IMR-90 (cell line): Measurements from ENCODE around the gene RB1. TPM values are rescaled to one million over a fixed set of nuclear protein-coding genes. Genes with fewer than 3 reads are reported as not detected.

Experiments used
- ATAC-seq: fragments of 200-7000 bp; cut with Tn5 transposase; 2 replicates; pipeline ENCODE4 v1.9.1; 2020; ENCODE audit warnings: low read depth, mild to moderate bottlenecking, moderate library complexity
- BruUV-seq: library from RNA; stranded (reverse); fragments of 400-500 nt; replicated peaks from 2 replicates; lab custom pipeline; 2021; lab: Mats Ljungman, UMichigan
- CTCF ChIA-PET: fragments of 300-600 bp; formaldehyde crosslinking; extraction: SDS; loops from one replicate; lab custom pipeline; 2021; ENCODE audit warnings: antibody characterized with exemption; lab: Yijun Ruan, JAX
- POLR2A ChIA-PET: fragments of 300-600 bp; sonication (Branson Sonifier 250); formaldehyde crosslinking; loops from one replicate; lab custom pipeline; 2022; ENCODE audit warnings: antibody characterized with exemption; ENCODE audit not compliant: unreplicated experiment; lab: Charles Lee
- DNase-seq: peaks from one replicate; pipeline ENCODE4 v3.0.0; 2013
- H2AFZ ChIP-seq: replicated peaks from 2 replicates; pipeline ENCODE3; 2013; ENCODE audit warnings: low read length, mild to moderate bottlenecking; ENCODE audit not compliant: poor library complexity
- H2AK5ac ChIP-seq: 2 replicates; pipeline ENCODE4 v1.6.1; 2013; ENCODE audit warnings: low read depth, low read length, inconsistent platforms
- H2AK9ac ChIP-seq: replicated peaks from 2 replicates; pipeline ENCODE3; 2013; ENCODE audit warnings: mild to moderate bottlenecking, low read depth, low read length, moderate library complexity; ENCODE audit not compliant: poor library complexity
- H2BK120ac ChIP-seq: 2 replicates; pipeline ENCODE4 v1.6.1; 2013; ENCODE audit warnings: low read depth, low read length, inconsistent platforms
- H2BK15ac ChIP-seq: 3 replicates; pipeline ENCODE4 v1.6.1; 2013; ENCODE audit warnings: low read depth, low read length, inconsistent platforms
- H2BK20ac ChIP-seq: 2 replicates; pipeline ENCODE4 v1.6.1; 2013; ENCODE audit warnings: low read depth, mild to moderate bottlenecking, inconsistent platforms, low read length, moderate library complexity
- H2BK5ac ChIP-seq: 2 replicates; pipeline ENCODE4 v1.6.1; 2013; ENCODE audit warnings: mild to moderate bottlenecking, low read depth, low read length, inconsistent platforms; ENCODE audit not compliant: poor library complexity, severe bottlenecking
- H3K14ac ChIP-seq: replicated peaks from 2 replicates; pipeline ENCODE4 v1.6.1; 2013; ENCODE audit warnings: low read depth, low read length, inconsistent platforms
- H3K18ac ChIP-seq: 2 replicates; pipeline ENCODE4 v1.6.1; 2013; ENCODE audit warnings: low read depth, low read length, control low read depth
- H3K23ac ChIP-seq: 2 replicates; pipeline ENCODE4 v1.6.1; 2013; ENCODE audit warnings: low read depth, low read length, inconsistent platforms
- H3K27ac ChIP-seq: 2 replicates; pipeline ENCODE4 v1.5.1; 2013; ENCODE audit warnings: mild to moderate bottlenecking, control low read depth, low read length; ENCODE audit not compliant: insufficient read depth
- H3K27me3 ChIP-seq: 2 replicates; pipeline ENCODE4 v1.6.1; 2013; ENCODE audit warnings: low read length; ENCODE audit not compliant: control insufficient read depth, insufficient read depth
- H3K36me3 ChIP-seq: 2 replicates; pipeline ENCODE4 v1.6.1; 2013; ENCODE audit warnings: low read length, mixed read lengths; ENCODE audit not compliant: control insufficient read depth, insufficient read depth
- H3K4ac ChIP-seq: 2 replicates; pipeline ENCODE4 v1.6.1; 2013; ENCODE audit warnings: low read depth, low read length, inconsistent platforms
- H3K4me1 ChIP-seq: 2 replicates; pipeline ENCODE4 v1.6.1; 2013; ENCODE audit warnings: low read length, mixed read lengths; ENCODE audit not compliant: control insufficient read depth, insufficient read depth
- H3K4me2 ChIP-seq: 2 replicates; pipeline ENCODE4 v1.6.1; 2013; ENCODE audit warnings: low read depth, mild to moderate bottlenecking, control low read depth, low read length, moderate library complexity
- H3K4me3 ChIP-seq: 2 replicates; pipeline ENCODE4 v1.5.1; 2013; ENCODE audit warnings: low read depth, mild to moderate bottlenecking, control low read depth, low read length, moderate library complexity; ENCODE audit not compliant: insufficient read depth
- H3K56ac ChIP-seq: 2 replicates; pipeline ENCODE4 v1.6.1; 2013; ENCODE audit warnings: low read length, inconsistent platforms; ENCODE audit not compliant: insufficient read depth; ENCODE audit errors: extremely low read depth
- H3K79me1 ChIP-seq, 2 experiments: 2 replicates each; pipeline ENCODE4 v1.6.1; 2013; ENCODE audit warnings: low read length in 2 of 2, inconsistent platforms in 1 of 2, low read depth in 1 of 2
- H3K9ac ChIP-seq: 2 replicates; pipeline ENCODE4 v1.6.1; 2013; ENCODE audit warnings: low read depth, low read length, control low read depth
- H3K9me1 ChIP-seq: 2 replicates; pipeline ENCODE4 v1.6.1; 2013; ENCODE audit warnings: low read length, inconsistent platforms; ENCODE audit not compliant: insufficient read depth
- H3K9me3 ChIP-seq: 2 replicates; pipeline ENCODE4 v1.6.1; 2013; ENCODE audit warnings: low read length; ENCODE audit not compliant: control insufficient read depth, insufficient read depth
- H4K20me1 ChIP-seq: 2 replicates; pipeline ENCODE4 v1.6.1; 2013; ENCODE audit warnings: low read length, inconsistent platforms; ENCODE audit not compliant: insufficient read depth
- H4K5ac ChIP-seq: 2 replicates; pipeline ENCODE4 v1.6.1; 2013; ENCODE audit warnings: mild to moderate bottlenecking, low read depth, low read length, control low read depth
- H4K8ac ChIP-seq, 2 experiments: 2 replicates each; pipeline ENCODE4 v1.6.1; 2013; ENCODE audit warnings: low read depth in 2 of 2, low read length in 2 of 2, control low read depth in 1 of 2, inconsistent platforms in 1 of 2
- H4K91ac ChIP-seq: 2 replicates; pipeline ENCODE4 v1.6.1; 2013; ENCODE audit warnings: low read depth, low read length, inconsistent platforms; ENCODE audit not compliant: insufficient read depth
- BHLHE40 ChIP-seq: fragments of 150-350 bp; IDR thresholded peaks from 2 replicates; pipeline ENCODE4 v1.6.1; 2016; ENCODE audit warnings: mild to moderate bottlenecking, low read depth, low read length
- CEBPB ChIP-seq: IDR thresholded peaks from 2 replicates; pipeline ENCODE4 v1.6.1; 2012; ENCODE audit warnings: low read depth, low read length, improper control_type of control experiment
- CHD1 ChIP-seq: IDR thresholded peaks from 2 replicates; pipeline ENCODE4 v1.6.1; 2012; ENCODE audit warnings: low read depth, low read length, improper control_type of control experiment
- CTCF ChIP-seq: conservative IDR thresholded peaks from 2 replicates; pipeline ENCODE4 v1.5.1; 2012; ENCODE audit warnings: mild to moderate bottlenecking, low read depth, low read length, improper control_type of control experiment
- ELK1 ChIP-seq: fragments of 150-350 bp; IDR thresholded peaks from 2 replicates; pipeline ENCODE4 v1.6.1; 2016; ENCODE audit warnings: low read depth, mild to moderate bottlenecking, low read length, moderate library complexity, borderline replicate concordance
- FOS ChIP-seq: fragments of 150-350 bp; IDR thresholded peaks from 2 replicates; pipeline ENCODE4 v1.6.1; 2016; ENCODE audit warnings: low read depth, low read length
- MAFK ChIP-seq: IDR thresholded peaks from 2 replicates; pipeline ENCODE4 v1.6.1; 2012; ENCODE audit warnings: low read depth, low read length, improper control_type of control experiment
- MAZ ChIP-seq: IDR thresholded peaks from 2 replicates; pipeline ENCODE4 v1.6.1; 2012; ENCODE audit warnings: low read depth, mild to moderate bottlenecking, low read length, improper control_type of control experiment, moderate library complexity, borderline replicate concordance
- MXI1 ChIP-seq: IDR thresholded peaks from 2 replicates; pipeline ENCODE4 v1.6.1; 2012; ENCODE audit warnings: low read depth, mild to moderate bottlenecking, low read length, moderate library complexity, borderline replicate concordance
- NFE2L2 ChIP-seq: fragments of 150-350 bp; IDR thresholded peaks from 2 replicates; pipeline ENCODE4 v1.6.1; 2016; ENCODE audit warnings: low read depth, mild to moderate bottlenecking, low read length
- POLR2A ChIP-seq: IDR thresholded peaks from 2 replicates; pipeline ENCODE4 v1.6.1; 2012; ENCODE audit warnings: mild to moderate bottlenecking, low read depth, low read length
- RAD21 ChIP-seq: IDR thresholded peaks from 2 replicates; pipeline ENCODE4 v1.6.1; 2012; ENCODE audit warnings: low read length, improper control_type of control experiment
- RCOR1 ChIP-seq: IDR thresholded peaks from 2 replicates; pipeline ENCODE4 v1.6.1; 2012; ENCODE audit warnings: mild to moderate bottlenecking, low read length, improper control_type of control experiment; ENCODE audit not compliant: insufficient replicate concordance
- RFX5 ChIP-seq: IDR thresholded peaks from 2 replicates; pipeline ENCODE4 v1.8.0; 2012; ENCODE audit warnings: low read depth, mild to moderate bottlenecking, low read length, moderate library complexity
- SMC3 ChIP-seq: fragments of 150-350 bp; IDR thresholded peaks from 2 replicates; pipeline ENCODE4 v1.6.1; 2016; ENCODE audit warnings: low read depth, mild to moderate bottlenecking, antibody characterized with exemption, low read length, moderate library complexity
- USF2 ChIP-seq: fragments of 150-350 bp; IDR thresholded peaks from 2 replicates; pipeline ENCODE4 v1.6.1; 2017; ENCODE audit warnings: mild to moderate bottlenecking, antibody characterized with exemption, low read length, low read depth
- WGBS, 2 experiments: methylation state at CpG; one replicate each; pipeline versions ENCODE4 v1.1.5 to v1.1.7; 2013; ENCODE audit warnings: missing lambda C conversion rate in 2 of 2; ENCODE audit not compliant: insufficient read length in 1 of 2; ENCODE audit errors: extremely low coverage in 2 of 2; 5-methylcytosine and 5-hydroxymethylcytosine counted together
- dilution Hi-C: fragments of 300-500 bp; cut with HindIII; formaldehyde crosslinking; loops from one replicate; pipeline ENCODE4 v1.14.3; 2018; ENCODE audit warnings: low sequenced_read_pairs; ENCODE audit not compliant: unreplicated experiment
- in situ Hi-C: fragments of 300-500 bp; cut with MboI; formaldehyde crosslinking; loops from 3 replicates; pipeline ENCODE4 v1.14.3; 2019; ENCODE audit warnings: low sequenced_read_pairs, inconsistent platforms, mixed read lengths
- intact Hi-C: fragments of 100-400 bp; cut with micrococcal nuclease; formaldehyde crosslinking; loops from 2 replicates; pipeline ENCODE4 v1.10.0; 2022
- polyA plus RNA-seq, 3 experiments: library from polyadenylated mRNA; depleted of rRNA; stranded (reverse); fragments of >200 nt; gene quantifications; 2 replicates each; pipeline ENCODE4 v1.2.3, GENCODE V29; 2012; ENCODE audit warnings: low replicate concordance in 1 of 3
- total RNA-seq: library from RNA; depleted of rRNA; stranded (reverse); fragments of >200 nt; gene quantifications from 2 replicates; pipeline ENCODE4 v1.2.3, GENCODE V29; 2012

Gene RB1
- total and polyA plus RNA-seq, 2 of the 4 experiments (the other 2 are of a cell fraction) = 11.4 to 15.4 TPM

- Histone ChIP-seq H3K27ac (no peak overlapping the region), H3K56ac (no peak overlapping the region), H4K8ac (no peak overlapping the region), H3K14ac (no peak overlapping the region), H2BK20ac (no peak overlapping the region), H4K91ac (no peak overlapping the region), H2AK5ac (no peak overlapping the region), H2BK5ac (no peak overlapping the region), H3K23ac (no peak overlapping the region), H2BK120ac (no peak overlapping the region), H3K4me2 (no peak overlapping the region), H3K27me3 (no peaks in the 10 kb centered on the region), H2BK15ac (no peak overlapping the region), H3K4me3 (no peak overlapping the region), H3K9ac (no peak overlapping the region), H3K18ac (no peak overlapping the region), H3K79me1 (peaks cover 10 to 16% of the 10 kb centered on the region in 2 experiments), H3K36me3 (0 out of 2 replicates have a peak, but pooled peaks cover 2% of the 10 kb centered on the region), H3K9me1 (no peaks in the 10 kb centered on the region), H3K4me1 (peaks cover 3% of the 10 kb centered on the region; the same call in 1 of the 2 replicates), H3K4ac (no peak overlapping the region), H4K5ac (no peak overlapping the region), H2AFZ (no peak overlapping the region), H4K20me1 (no peaks in the 10 kb centered on the region; the same call in 1 of the 2 replicates), H2AK9ac (no peak overlapping the region), H3K9me3 (no peaks in the 10 kb centered on the region)
- intact Hi-C loops = no loop called here
- POLR2A ChIA-PET = interaction anchor here (0.6 kb wide), 1 partner anchor 96 kb away, joined by 3 read pairs; no protein-coding TSS in a partner anchor
- DNase-seq (no peak), ATAC-seq (no peak; the same call in 1 of the 2 replicates)
- in situ Hi-C loops = no loop called here
- CTCF ChIA-PET = interaction anchor here (0.6 kb wide), 1 partner anchor 105 kb away, joined by 3 read pairs; no protein-coding TSS in a partner anchor
- dilution Hi-C loops = no loop called here
- TF ChIP-seq USF2 (no peak), ELK1 (no peak), RCOR1 (no peak), BHLHE40 (no peak), RFX5 (no peak), NFE2L2 (no peak), MXI1 (no peak), POLR2A (no peak), CHD1 (no peak), CEBPB (no peak), CTCF (no peak), SMC3 (no peak), MAFK (no peak), RAD21 (no peak), FOS (no peak), MAZ (no peak)
- no CpG with 5 or more reads among the region's 2 CpGs for WGBS, 2 experiments
- BruUV-seq = TSS peak; percentile 10
These were observed 133.2 kb downstream of the RB1 start for GRCh38 chr13:48436661-48437288.
